Measurements from ENCODE around the gene COL8A1.

Gene COL8A1

GRCh38 chr3:99697250-99697649 lies 58.9 kb downstream of the COL8A1 start:
- no peak for DNase-seq (ENCODE audit: insufficient read length)
- TF ChIP-seq POLR2AphosphoS5 (IDR thresholded peaks at IDR 0.05; ENCODE audit: low read depth, low read length) = no peak
- TF ChIP-seq TAF1 (IDR thresholded peaks at IDR 0.05; ENCODE audit: borderline replicate concordance, low read depth, low read length) = no peak
- TF ChIP-seq POLR2A (IDR thresholded peaks at IDR 0.05; ENCODE audit: low read depth, low read length) = no peak
- FAIRE-seq = no peak

DNA sequence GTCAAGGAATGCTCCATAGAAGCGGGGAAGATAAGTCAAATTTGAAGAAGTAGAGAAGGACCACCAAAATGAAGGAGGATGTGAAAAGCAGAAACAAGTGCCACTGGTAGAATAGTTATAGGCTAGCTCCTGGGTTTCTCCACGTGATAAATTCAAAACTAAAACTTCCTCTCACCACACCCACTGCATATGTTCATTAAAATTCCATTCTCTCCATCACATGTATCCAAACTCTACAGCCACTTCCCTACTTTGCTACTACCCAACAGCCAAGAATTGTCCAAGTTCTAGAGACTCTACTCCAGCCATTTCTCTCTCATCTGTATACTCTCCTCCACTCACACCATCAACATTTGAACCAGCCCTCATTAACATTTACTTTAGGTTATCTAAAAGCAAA lies 60.5 kb downstream of the COL8A1 start:
- DNase-seq (ENCODE audit: insufficient read length) = no peak
- TF ChIP-seq POLR2AphosphoS5 (IDR thresholded peaks at IDR 0.05; ENCODE audit: low read depth, low read length) (no peak), POLR2A (IDR thresholded peaks at IDR 0.05; ENCODE audit: low read depth, low read length) (no peak), TAF1 (IDR thresholded peaks at IDR 0.05; ENCODE audit: borderline replicate concordance, low read depth, low read length) (no peak)

DNA sequence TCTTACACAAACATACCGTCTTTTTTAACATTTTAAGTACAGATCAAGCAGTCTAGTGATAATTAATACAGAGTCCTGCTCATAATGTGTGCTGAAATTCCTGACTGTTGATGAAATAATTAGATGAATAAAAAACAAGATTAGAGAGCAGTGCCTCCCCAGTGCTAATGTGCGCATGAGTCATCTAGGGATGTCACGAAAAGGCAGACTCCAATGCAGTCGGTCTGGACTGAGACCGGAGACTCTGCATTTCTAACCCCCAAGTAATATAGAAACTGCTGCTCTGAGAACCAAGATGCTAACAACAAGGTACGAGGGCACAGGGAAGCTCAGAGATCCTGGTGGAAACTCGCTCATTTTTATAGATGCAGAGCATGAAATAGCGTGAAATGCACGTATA lies 61.4 kb downstream of the COL8A1 start:
- FAIRE-seq (no peak), DNase-seq (ENCODE audit: insufficient read length) (no peak)
- TF ChIP-seq POLR2A (IDR thresholded peaks at IDR 0.05; ENCODE audit: low read depth, low read length) = no peak
- TF ChIP-seq TAF1 (IDR thresholded peaks at IDR 0.05; ENCODE audit: borderline replicate concordance, low read depth, low read length) = no peak
- TF ChIP-seq POLR2AphosphoS5 (IDR thresholded peaks at IDR 0.05; ENCODE audit: low read depth, low read length) = no peak

More for the DNA sequence above, 60.5 kb downstream of the COL8A1 start:
- FAIRE-seq = no peak

GRCh38 chr3:99700631-99701268 lies 62.4 kb downstream of the COL8A1 start:
- TF ChIP-seq POLR2A (IDR thresholded peaks at IDR 0.05; ENCODE audit: low read depth, low read length) = no peak
- TF ChIP-seq TAF1 (IDR thresholded peaks at IDR 0.05; ENCODE audit: borderline replicate concordance, low read depth, low read length) = no peak
- no peak for TF ChIP-seq POLR2AphosphoS5 (IDR thresholded peaks at IDR 0.05; ENCODE audit: low read depth, low read length)
- no peak for DNase-seq (ENCODE audit: insufficient read length)
- FAIRE-seq = no peak

DNA sequence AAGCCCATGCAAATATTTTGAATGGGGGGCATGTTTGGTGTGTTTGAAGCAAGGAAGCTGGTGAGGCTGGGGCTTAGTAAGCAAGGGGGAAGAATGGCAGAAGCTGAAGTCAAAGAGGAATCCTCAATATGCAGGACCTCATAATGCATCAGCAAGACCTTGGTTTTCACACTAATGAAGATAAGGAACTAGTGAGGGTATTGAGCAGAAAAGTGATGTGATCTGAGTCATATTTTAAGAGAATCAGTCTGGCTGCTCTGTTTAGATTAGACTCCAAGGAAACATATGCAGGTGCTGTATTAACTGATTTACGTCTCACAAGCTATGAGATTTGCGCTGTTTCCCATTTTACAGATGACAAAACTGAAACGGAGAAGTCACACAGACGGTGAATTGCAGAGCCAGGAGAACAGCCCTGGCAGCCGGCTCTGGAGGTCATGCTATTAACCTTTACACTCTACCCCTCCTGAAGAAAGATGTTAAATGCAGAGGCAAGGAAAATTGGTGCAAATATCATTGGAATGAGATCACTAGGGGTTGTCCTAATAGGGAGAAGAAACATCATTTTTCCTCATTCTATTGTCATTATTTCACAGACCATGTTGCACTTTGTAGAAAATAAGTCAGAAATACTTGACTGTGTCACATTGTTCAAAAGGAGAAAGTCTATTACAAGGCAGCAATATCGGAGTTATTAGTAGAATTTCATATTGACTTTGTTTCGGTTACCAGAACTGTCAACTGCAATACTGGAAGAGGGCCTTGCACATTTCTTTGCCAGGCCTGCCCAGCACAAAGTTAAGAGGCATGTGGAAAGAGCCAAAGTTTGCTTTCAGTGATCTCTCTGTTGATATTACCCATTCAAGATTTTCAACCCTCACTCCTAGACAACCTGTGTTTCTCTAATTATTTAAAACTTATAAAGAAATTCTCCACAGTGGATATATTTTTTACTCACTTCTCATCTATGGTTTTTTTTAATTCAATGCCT lies 64.9 kb downstream of the COL8A1 start:
- no peak for TF ChIP-seq TAF1 (IDR thresholded peaks at IDR 0.05; ENCODE audit: borderline replicate concordance, low read depth, low read length)
- no peak for TF ChIP-seq POLR2AphosphoS5 (IDR thresholded peaks at IDR 0.05; ENCODE audit: low read depth, low read length)
- DNase-seq (ENCODE audit: insufficient read length) (no peak), FAIRE-seq (no peak)

- FAIRE-seq = no peak
- no peak for TF ChIP-seq POLR2A (IDR thresholded peaks at IDR 0.05; ENCODE audit: low read depth, low read length)
- no peak for TF ChIP-seq TAF1 (IDR thresholded peaks at IDR 0.05; ENCODE audit: borderline replicate concordance, low read depth, low read length)
- no peak for TF ChIP-seq POLR2AphosphoS5 (IDR thresholded peaks at IDR 0.05; ENCODE audit: low read depth, low read length)
- no peak for DNase-seq (ENCODE audit: insufficient read length)
These were observed 66.0 kb downstream of the COL8A1 start for GRCh38 chr3:99704417-99704816.

GRCh38 chr3:99706410-99706809 lies 68.0 kb downstream of the COL8A1 start:
- FAIRE-seq (no peak), DNase-seq (ENCODE audit: insufficient read length) (no peak)
- no peak for TF ChIP-seq POLR2A (IDR thresholded peaks at IDR 0.05; ENCODE audit: low read depth, low read length)
- no peak for TF ChIP-seq POLR2AphosphoS5 (IDR thresholded peaks at IDR 0.05; ENCODE audit: low read depth, low read length)
- no peak for TF ChIP-seq TAF1 (IDR thresholded peaks at IDR 0.05; ENCODE audit: borderline replicate concordance, low read depth, low read length)

- no peak for DNase-seq (ENCODE audit: insufficient read length)
- no peak for TF ChIP-seq TAF1 (IDR thresholded peaks at IDR 0.05; ENCODE audit: borderline replicate concordance, low read depth, low read length)
- no peak for TF ChIP-seq POLR2AphosphoS5 (IDR thresholded peaks at IDR 0.05; ENCODE audit: low read depth, low read length)
- no peak for TF ChIP-seq POLR2A (IDR thresholded peaks at IDR 0.05; ENCODE audit: low read depth, low read length)
- FAIRE-seq = no peak
These were observed 69.9 kb downstream of the COL8A1 start for GRCh38 chr3:99708207-99708745.

- TF ChIP-seq POLR2AphosphoS5 (IDR thresholded peaks at IDR 0.05; ENCODE audit: low read depth, low read length) = no peak
- no peak for TF ChIP-seq TAF1 (IDR thresholded peaks at IDR 0.05; ENCODE audit: borderline replicate concordance, low read depth, low read length)
- no peak for TF ChIP-seq POLR2A (IDR thresholded peaks at IDR 0.05; ENCODE audit: low read depth, low read length)
- FAIRE-seq = no peak
- no peak for DNase-seq (ENCODE audit: insufficient read length)
These were observed 71.3 kb downstream of the COL8A1 start for GRCh38 chr3:99709686-99710085.

DNA sequence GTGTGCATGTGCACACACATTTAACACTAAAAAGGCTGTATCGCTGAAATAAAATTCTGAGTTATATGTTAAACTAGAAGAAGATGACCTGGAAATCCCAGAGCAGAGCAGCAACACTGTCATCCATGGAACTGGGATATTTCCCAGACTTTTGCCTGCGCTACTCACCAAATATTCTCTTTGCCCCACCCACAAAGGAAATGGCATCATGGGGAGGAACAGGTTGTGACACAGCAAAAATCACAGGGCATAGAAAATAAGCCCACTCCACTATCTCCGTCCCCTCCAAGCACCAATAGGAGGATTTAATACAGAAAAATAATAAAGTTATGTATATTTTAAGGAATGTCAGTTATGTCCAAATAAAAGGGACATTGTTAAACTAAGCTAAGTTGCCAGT lies 71.7 kb downstream of the COL8A1 start:
- TF ChIP-seq POLR2AphosphoS5 (IDR thresholded peaks at IDR 0.05; ENCODE audit: low read depth, low read length) = no peak
- TF ChIP-seq TAF1 (IDR thresholded peaks at IDR 0.05; ENCODE audit: borderline replicate concordance, low read depth, low read length) = no peak
- FAIRE-seq = no peak
- no peak for DNase-seq (ENCODE audit: insufficient read length)

- TF ChIP-seq TAF1 (IDR thresholded peaks at IDR 0.05; ENCODE audit: borderline replicate concordance, low read depth, low read length) = no peak
- no peak for TF ChIP-seq POLR2AphosphoS5 (IDR thresholded peaks at IDR 0.05; ENCODE audit: low read depth, low read length)
- no peak for TF ChIP-seq POLR2A (IDR thresholded peaks at IDR 0.05; ENCODE audit: low read depth, low read length)
These were observed 73.0 kb downstream of the COL8A1 start for GRCh38 chr3:99711351-99711750.

More at GRCh38 chr3:99711351-99711750, 73.0 kb downstream of the COL8A1 start:
- FAIRE-seq (no peak), DNase-seq (ENCODE audit: insufficient read length) (no peak)
